Muscle of leg (tissue), 11 donors: ENCODE measurements around the gene DAGLA. TPM values are rescaled to one million over a fixed set of nuclear protein-coding genes. Genes with fewer than 3 reads are reported as not detected.
"Not testable (repeated sequence)": the region's sequence is repeated elsewhere in the genome, so short reads cannot be mapped to it uniquely, and the experiment has no call there.

Experiments
- DNase-seq: peaks from one replicate; pipeline ENCODE4 v3.0.0; 2013
- H3K27ac ChIP-seq: one replicate; pipeline ENCODE4 v1.5.1; 2013; ENCODE audit warnings: mild to moderate bottlenecking, low read length, control low read depth
- H3K27me3 ChIP-seq: one replicate; pipeline ENCODE4 v1.6.1; 2013; ENCODE audit warnings: low read length; ENCODE audit not compliant: control insufficient read depth, insufficient read depth
- H3K36me3 ChIP-seq: one replicate; pipeline ENCODE4 v1.6.1; 2013; ENCODE audit warnings: low read length; ENCODE audit not compliant: control insufficient read depth, insufficient read depth
- H3K4me1 ChIP-seq: one replicate; pipeline ENCODE4 v1.6.1; 2013; ENCODE audit warnings: low read length; ENCODE audit not compliant: control insufficient read depth, insufficient read depth
- H3K4me3 ChIP-seq: one replicate; pipeline ENCODE4 v1.5.1; 2013; ENCODE audit warnings: low read length, control low read depth
- H3K9me3 ChIP-seq: replicated peaks from 2 replicates; pipeline ENCODE4 v1.6.1; 2013; ENCODE audit warnings: low read depth, low read length; ENCODE audit not compliant: control insufficient read depth
- WGBS: methylation state at CpG from one replicate; pipeline ENCODE4 v1.1.5; 2013; ENCODE audit warnings: missing lambda C conversion rate; ENCODE audit not compliant: insufficient coverage; 5-methylcytosine and 5-hydroxymethylcytosine counted together
- polyA plus RNA-seq, 8 donors: library from polyadenylated mRNA; unstranded; fragments of 120-200 nt; gene quantifications; one replicate each; pipeline versions ENCODE4 v1.2.1 to v1.2.3, GENCODE V29; 2013; ENCODE audit warnings: inconsistent platforms in 1 of 8, low replicate concordance in 1 of 8; ENCODE audit not compliant: insufficient read length in 8 of 8, insufficient read depth in 1 of 8
- total RNA-seq: library from RNA; stranded (reverse); fragments of 120-200 nt; gene quantifications from one replicate; pipeline ENCODE4 v1.2.4, GENCODE V29; 2013

The DAGLA gene
- total and polyA plus RNA-seq, 9 donors = 2.0 to 6.4 (median 4.7) TPM

DNA sequence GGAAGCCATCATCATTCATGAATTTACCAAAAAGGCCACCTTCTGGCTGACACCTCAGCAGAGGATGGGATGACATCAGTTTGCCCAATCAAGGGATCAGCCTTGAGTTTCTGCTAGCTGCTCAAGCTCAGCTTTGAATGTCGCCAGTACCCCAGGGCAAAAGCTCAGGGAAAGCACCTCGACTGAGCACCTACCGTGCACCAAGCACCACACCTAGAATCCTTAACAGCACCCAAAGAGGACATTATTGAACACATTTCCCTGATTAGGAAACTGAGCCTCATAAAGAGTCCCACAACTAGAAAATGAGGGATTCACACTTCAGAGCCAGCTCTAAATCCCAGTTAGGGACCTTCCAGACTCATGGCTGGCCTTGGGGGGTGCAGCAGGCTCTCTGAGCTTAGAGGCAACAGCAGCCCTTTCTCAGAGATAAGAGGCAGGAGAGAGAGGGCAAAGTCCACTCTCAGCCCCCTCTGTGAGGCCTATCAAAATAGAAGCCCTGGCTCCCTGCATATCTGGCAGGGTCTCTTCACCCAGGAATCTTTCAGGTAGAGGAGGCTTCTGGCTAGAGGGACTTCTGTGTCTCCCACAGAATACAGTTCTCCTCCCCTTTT, 13.4 kb upstream of the DAGLA start:
- 87% methylated on average over 3 of the region's 3 CpGs for WGBS
- no peak for DNase-seq
- Histone ChIP-seq H3K27me3 (peaks cover 5% of the 10 kb centered on the region), H3K4me3 (no peak overlapping the region), H3K4me1 (no peaks in the 10 kb centered on the region), H3K27ac (no peak overlapping the region), H3K9me3 (no peaks in the 10 kb centered on the region), H3K36me3 (no peaks in the 10 kb centered on the region)

DNA sequence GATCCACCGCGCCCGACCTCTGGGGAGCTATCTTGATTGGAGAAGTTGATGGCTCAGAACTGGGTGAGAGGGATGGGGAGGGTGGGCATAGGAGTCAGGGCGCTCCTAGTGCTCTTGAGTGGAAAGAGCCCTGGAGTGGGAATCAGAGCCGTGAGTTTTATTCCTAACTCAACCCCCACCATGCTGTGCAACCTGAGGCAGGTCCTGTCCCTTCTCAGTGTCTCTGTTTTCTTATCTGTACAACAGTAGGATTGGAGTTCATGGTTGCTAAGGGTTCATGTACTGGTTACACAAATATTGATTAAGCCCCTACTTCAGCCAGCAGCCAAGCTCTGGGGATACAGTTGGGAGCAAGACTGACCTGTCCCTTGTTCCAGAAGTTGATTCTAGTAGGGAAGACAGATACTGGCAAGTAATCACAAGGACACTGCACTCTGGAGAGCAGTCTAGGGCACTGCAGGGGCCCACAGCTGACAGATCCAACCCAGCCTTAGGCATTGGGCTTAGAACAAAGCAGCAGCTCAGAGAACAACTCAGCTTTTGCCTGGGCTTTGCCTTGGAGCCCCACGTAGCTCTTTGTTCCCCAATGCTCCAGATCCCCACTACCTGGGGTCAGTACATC, 12.4 kb upstream of the DAGLA start:
- no peak overlapping the region for H3K4me3 ChIP-seq
- peaks cover 5% of the 10 kb centered on the region for H3K27me3 ChIP-seq
- H3K4me1 ChIP-seq = no peaks in the 10 kb centered on the region
- H3K27ac ChIP-seq = no peak overlapping the region
- no peaks in the 10 kb centered on the region for H3K36me3 ChIP-seq
- DNase-seq = no peak
- 50% methylated on average over 1 of the region's 6 CpGs for WGBS
- no peaks in the 10 kb centered on the region for H3K9me3 ChIP-seq

DNA sequence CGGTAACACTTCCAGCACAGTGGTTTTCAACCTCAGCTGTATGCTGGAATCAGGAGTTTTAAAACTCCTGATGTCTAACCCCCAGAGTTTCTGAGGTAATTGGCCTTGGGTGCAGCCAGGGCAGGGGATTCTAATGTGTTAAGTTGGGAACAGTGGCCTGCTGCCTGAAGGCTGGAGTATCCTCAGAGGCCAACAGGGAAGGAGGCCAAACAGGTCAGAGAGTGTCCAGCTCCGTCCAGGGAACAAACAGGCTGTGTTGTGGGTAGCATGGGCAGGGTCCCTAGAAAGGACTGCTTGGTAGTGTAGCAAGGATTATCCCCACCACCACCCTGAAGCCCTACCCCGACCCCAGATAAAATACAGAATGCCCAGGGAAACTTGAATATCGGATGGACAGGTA, 10.8 kb upstream of the DAGLA start:
- no peak overlapping the region for H3K27ac ChIP-seq
- no peaks in the 10 kb centered on the region for H3K36me3 ChIP-seq
- 67% methylated on average over 1 of the region's 4 CpGs for WGBS
- no peak overlapping the region for H3K4me3 ChIP-seq
- no peaks in the 10 kb centered on the region for H3K9me3 ChIP-seq
- DNase-seq = no peak
- peaks cover under 1% of the 10 kb centered on the region for H3K4me1 ChIP-seq
- H3K27me3 ChIP-seq = peaks cover 6% of the 10 kb centered on the region

DNA sequence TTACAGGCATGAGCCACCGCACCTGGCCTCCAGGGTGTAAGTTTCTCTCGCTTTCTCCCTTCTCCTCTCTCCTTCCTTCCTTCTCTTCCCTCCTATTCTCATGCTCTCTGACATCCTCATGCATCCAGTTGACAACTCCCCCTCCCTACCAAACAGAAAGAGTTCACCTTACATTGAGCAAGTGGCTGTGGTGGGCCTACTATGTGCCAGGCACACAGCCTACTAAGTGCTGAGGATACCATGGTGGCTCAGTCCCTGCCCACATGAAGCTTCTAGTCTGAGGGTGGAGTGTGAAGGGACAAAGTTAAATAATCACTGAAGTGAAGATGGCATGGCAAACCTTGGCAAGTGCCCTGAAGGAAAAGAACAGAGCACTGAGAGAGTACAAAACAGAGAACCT, 9.6 kb upstream of the DAGLA start:
- H3K4me1 ChIP-seq = peaks cover 12% of the 10 kb centered on the region
- peaks cover 13% of the 10 kb centered on the region for H3K27me3 ChIP-seq
- no peaks in the 10 kb centered on the region for H3K9me3 ChIP-seq
- 95% methylated on average over 2 of the region's 2 CpGs for WGBS
- H3K4me3 ChIP-seq = no peak overlapping the region
- no peaks in the 10 kb centered on the region for H3K36me3 ChIP-seq
- no peak for DNase-seq
- H3K27ac ChIP-seq = no peak overlapping the region

DNA sequence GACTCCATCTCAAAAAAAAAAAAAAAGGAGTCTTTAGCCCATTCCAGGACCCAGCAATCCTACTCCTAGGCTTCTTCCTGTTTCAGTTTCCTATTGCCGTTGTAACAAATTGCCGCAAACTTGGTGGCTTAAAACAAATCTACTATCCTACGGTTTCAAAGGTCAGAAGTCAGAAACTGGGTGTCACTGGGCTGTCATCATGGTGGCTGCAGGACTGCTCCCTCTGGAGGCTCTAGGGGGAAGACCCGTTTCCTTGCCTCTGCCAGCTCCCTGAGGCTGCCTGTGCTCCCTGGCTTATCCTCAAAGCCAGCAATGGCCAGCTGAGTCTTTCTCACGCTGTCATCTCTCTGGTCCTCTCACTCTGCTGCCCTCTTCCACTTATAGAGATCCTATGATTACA, 8.7 kb upstream of the DAGLA start:
- no peaks in the 10 kb centered on the region for H3K9me3 ChIP-seq
- H3K4me3 ChIP-seq = no peak overlapping the region
- WGBS = 40% methylated on average over 5 of the region's 5 CpGs
- no peaks in the 10 kb centered on the region for H3K36me3 ChIP-seq
- no peak overlapping the region for H3K27ac ChIP-seq
- peaks cover 21% of the 10 kb centered on the region for H3K27me3 ChIP-seq
- DNase-seq = no peak
- H3K4me1 ChIP-seq = peaks cover 20% of the 10 kb centered on the region

DNA sequence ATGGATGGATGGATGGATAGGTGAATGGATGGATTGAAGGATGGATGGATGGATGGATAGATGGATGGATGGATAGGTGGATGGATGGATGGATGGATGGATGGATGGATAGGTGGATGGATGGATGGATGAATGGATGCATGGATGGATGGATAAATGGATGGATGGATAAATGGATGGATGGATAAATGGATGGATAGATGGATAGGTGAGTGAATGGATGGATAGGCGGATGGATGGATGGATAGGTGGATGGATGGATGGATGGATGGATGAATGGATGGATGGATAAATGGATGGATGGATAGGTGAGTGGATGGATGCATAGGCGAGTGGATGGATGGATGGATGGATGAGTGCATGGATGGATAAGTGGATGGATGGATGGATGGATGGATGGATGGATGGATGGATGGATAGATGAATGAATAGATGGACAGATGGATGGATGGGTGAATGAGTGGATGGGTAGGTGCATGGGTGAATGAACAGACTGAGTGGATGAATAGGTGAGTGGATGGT, 6.2 kb upstream of the DAGLA start:
- not testable (repeated sequence) for H3K9me3 ChIP-seq, H3K4me3 ChIP-seq

DNA sequence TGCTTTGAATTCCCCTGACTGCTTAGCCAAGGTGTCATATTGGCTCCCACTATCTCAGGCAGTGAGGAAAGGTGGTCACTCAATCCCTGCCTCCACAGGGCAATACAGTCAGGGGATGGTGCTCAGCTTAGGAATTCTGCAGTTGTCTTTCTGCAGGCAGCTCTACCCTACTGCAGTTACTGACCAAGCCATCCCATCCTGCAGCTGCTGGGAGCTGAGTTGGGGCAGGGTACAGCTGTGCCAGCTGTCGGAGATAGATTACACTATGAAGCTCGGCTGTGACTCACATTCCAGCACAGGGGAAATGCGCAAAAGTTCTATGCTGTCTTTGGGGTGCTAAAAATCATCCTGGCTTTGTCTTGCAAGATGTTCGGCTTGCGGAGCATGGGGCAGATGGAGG, 4.4 kb upstream of the DAGLA start:
- Histone ChIP-seq H3K4me3 (no peak overlapping the region), H3K27me3 (peaks cover 17% of the 10 kb centered on the region), H3K9me3 (no peaks in the 10 kb centered on the region), H3K27ac (peak overlapping the region; percentile 76), H3K4me1 (peaks cover 33% of the 10 kb centered on the region), H3K36me3 (no peaks in the 10 kb centered on the region)
- 45% methylated on average over 3 of the region's 5 CpGs for WGBS
- DNase-seq = peak; percentile 87

More for the DNA sequence above, 6.2 kb upstream of the DAGLA start:
- not testable (repeated sequence) for H3K36me3 ChIP-seq, H3K27ac ChIP-seq, DNase-seq
- Histone ChIP-seq H3K4me1 (peaks cover 25% of the 10 kb centered on the region), H3K27me3 (peaks cover 17% of the 10 kb centered on the region)
- 81% methylated on average over 2 of the region's 2 CpGs for WGBS

DNA sequence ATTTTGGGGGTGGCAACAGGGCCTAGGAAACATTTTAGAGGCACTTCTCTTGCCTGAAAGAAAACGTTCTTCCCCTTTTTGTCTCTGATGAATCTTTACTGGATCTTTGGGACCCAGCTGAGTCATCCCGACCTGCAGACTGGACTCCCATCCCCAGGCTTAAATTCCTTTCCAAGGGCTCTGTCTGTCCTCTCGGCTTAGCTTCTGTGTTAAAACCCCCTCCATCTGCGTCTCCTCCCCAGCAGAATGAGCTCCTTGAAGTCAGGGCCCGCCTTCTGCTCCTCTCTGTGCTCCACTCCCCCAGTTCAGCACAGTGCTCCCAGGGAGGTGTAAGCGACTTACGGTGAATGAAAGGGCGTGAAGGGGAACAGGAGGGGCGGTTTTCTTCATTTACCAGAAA, 895 bp upstream of the DAGLA start:
- no peak for DNase-seq
- Histone ChIP-seq H3K9me3 (no peaks in the 10 kb centered on the region), H3K4me1 (peaks cover 67% of the 10 kb centered on the region), H3K27me3 (peaks cover 16% of the 10 kb centered on the region), H3K4me3 (no peak overlapping the region), H3K27ac (no peak overlapping the region), H3K36me3 (no peaks in the 10 kb centered on the region)
- 24% methylated on average over 3 of the region's 9 CpGs for WGBS

DNA sequence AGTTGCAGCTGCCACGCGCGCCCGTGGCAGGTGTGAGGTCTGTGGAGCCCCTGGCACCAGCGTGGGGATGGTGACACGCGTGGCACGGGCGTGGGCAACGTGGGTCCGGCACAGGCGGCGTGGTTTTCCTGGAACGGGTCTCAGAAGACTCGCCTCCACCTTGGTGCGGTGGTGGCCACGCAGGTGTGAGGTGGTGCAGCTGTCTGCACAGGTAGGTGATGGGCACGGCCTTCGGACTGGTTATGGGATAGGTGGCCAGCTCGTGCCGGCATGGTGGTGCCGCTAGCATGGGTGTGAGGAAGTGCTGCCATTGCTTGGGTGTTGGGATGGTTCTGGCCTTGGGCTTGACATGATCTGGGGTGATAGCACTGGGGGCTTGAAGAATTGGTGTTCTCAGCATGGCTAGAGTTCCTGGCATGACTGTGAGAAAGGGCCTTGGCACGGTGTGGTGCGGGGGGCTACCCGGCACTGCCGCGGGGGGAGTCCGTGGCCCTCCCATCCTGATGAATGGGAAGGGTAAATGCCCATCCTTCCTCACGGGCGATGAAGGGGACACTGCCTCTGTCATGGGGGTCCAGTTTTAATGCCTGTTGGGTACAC, 531 bp downstream of the DAGLA start:
- 43% methylated on average over 28 of the region's 30 CpGs for whole genome bisulfite sequencing
- Histone ChIP-seq H3K27me3 (peaks cover 14% of the 10 kb centered on the region), H3K4me1 (peaks cover 62% of the 10 kb centered on the region), H3K4me3 (peak overlapping the region; percentile 54), H3K9me3 (no peaks in the 10 kb centered on the region), H3K36me3 (no peaks in the 10 kb centered on the region), H3K27ac (no peak overlapping the region)
- DNase-seq = no peak

DNA sequence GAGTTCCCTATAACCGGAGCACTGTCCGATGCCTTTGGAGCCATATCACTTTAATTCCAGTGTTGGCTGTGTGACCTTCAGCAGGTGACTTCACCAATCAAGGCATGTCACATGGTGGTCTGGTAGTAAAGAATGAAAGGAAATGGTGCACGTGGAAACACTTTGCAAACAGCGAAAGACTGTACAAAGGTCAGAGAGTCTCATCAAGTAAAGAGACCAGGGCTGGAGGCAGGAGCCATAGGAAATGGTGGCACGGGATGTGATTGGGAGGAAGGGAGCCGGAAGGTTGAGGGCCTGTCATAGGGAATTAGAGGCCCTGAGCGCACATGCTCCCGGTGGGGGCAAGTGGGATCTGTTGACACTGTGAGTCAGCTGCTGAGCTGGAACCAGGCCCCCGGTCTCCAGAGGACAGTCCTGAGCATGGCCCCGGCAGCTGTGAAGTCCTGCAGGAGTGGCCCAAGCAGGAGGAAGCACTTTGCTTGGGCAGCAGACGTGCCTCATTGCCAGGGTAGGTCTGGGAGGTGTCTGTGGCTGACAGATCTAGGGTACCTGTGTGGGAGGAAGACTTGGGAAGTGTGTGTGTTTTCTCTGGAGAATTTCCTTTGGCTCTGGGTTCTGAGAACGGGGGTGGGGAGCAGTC, 2.0 kb downstream of the DAGLA start:
- 45% methylated on average over 10 of the region's 12 CpGs for WGBS
- no peaks in the 10 kb centered on the region for H3K9me3 ChIP-seq
- no peaks in the 10 kb centered on the region for H3K36me3 ChIP-seq
- H3K4me3 ChIP-seq = no peak overlapping the region
- H3K27ac ChIP-seq = peak overlapping the region; percentile 71
- H3K27me3 ChIP-seq = peaks cover 7% of the 10 kb centered on the region
- H3K4me1 ChIP-seq = peaks cover 50% of the 10 kb centered on the region
- DNase-seq = peak; percentile 84
